Stimulated activated CD8-positive, alpha-beta memory T cell treated with anti-CD3 and anti-CD28 coated beads, Interleukin-7, amount 100 ng/mL, for 48 hours (primary cell): ENCODE measurements around the gene FSTL4.
"Not testable (repeated sequence)": the region's sequence is repeated elsewhere in the genome, so short reads cannot be mapped to it uniquely, and the experiment has no call there.

ENCODE experiments used
- DNase-seq, 2 donors: peaks; one replicate each; pipeline ENCODE4 v3.0.0-alpha.2; 2020; ENCODE audit warnings: low read depth in 1 of 2; ENCODE audit errors: extremely low read depth in 1 of 2

The FSTL4 gene

GRCh38 chr5:133234911-133235310, 377.4 kb downstream of the FSTL4 start:
- DNase-seq: no peak

GRCh38 chr5:133234273-133234672, 378.1 kb downstream of the FSTL4 start:
- no peak for DNase-seq

GRCh38 chr5:133233616-133234015, 378.7 kb downstream of the FSTL4 start:
- no peak for DNase-seq

- DNase-seq: no peak
Measured at GRCh38 chr5:133232911-133233310, 379.4 kb downstream of the FSTL4 start.

GRCh38 chr5:133232435-133232834, 379.9 kb downstream of the FSTL4 start:
- DNase-seq: no peak

- no peak for DNase-seq
Measured at GRCh38 chr5:133232011-133232410, 380.3 kb downstream of the FSTL4 start.

GRCh38 chr5:133230823-133231578, 381.3 kb downstream of the FSTL4 start:
- no peak for DNase-seq

- DNase-seq: no peak
Measured at GRCh38 chr5:133229931-133230664, 382.2 kb downstream of the FSTL4 start.

GRCh38 chr5:133228316-133228715, 384.0 kb downstream of the FSTL4 start:
- DNase-seq: no peak

GRCh38 chr5:133227897-133228296, 384.4 kb downstream of the FSTL4 start:
- DNase-seq: no peak

GRCh38 chr5:133227082-133227481, 385.3 kb downstream of the FSTL4 start:
- no peak for DNase-seq

GRCh38 chr5:133226186-133226585, 386.2 kb downstream of the FSTL4 start:
- DNase-seq: no peak

- no peak for DNase-seq
Measured at GRCh38 chr5:133225671-133226152, 386.6 kb downstream of the FSTL4 start.

- no peak for DNase-seq
Measured at GRCh38 chr5:133222979-133223378, 389.4 kb downstream of the FSTL4 start.

GRCh38 chr5:133222521-133222920, 389.8 kb downstream of the FSTL4 start:
- no peak for DNase-seq

- no peak for DNase-seq
Measured at GRCh38 chr5:133222040-133222439, 390.3 kb downstream of the FSTL4 start.

GRCh38 chr5:133220851-133221674, 391.3 kb downstream of the FSTL4 start:
- DNase-seq: no peak

- no peak for DNase-seq
Measured at GRCh38 chr5:133219296-133219695, 393.0 kb downstream of the FSTL4 start.

GRCh38 chr5:133216138-133216537, 396.2 kb downstream of the FSTL4 start:
- DNase-seq: not testable (repeated sequence)

GRCh38 chr5:133214153-133214820, 398.1 kb downstream of the FSTL4 start:
- no peak for DNase-seq

GRCh38 chr5:133205649-133206048, 406.7 kb downstream of the FSTL4 start:
- DNase-seq: no peak
